ENCODE data around the gene KIAA1549. TPM values are rescaled to one million over a fixed set of nuclear protein-coding genes. Genes with fewer than 3 reads are reported as not detected.
"Not testable (repeated sequence)": the region's sequence is repeated elsewhere in the genome, so short reads cannot be mapped to it uniquely, and the experiment has no call there.

The KIAA1549 gene
- total RNA-seq, 1 donor from 2014 or later: 6.3 TPM

GRCh38 chr7:138811327-138811726 is 169.9 kb downstream of the KIAA1549 start:
- DNase-seq (ENCODE audit: low spot score): not testable (repeated sequence)

GRCh38 chr7:138809346-138809745 is 171.8 kb downstream of the KIAA1549 start:
- DNase-seq (ENCODE audit: low spot score): no peak

- DNase-seq (ENCODE audit: low spot score): no peak
Measured at GRCh38 chr7:138804618-138805017, 176.6 kb downstream of the KIAA1549 start.

GRCh38 chr7:138802706-138803105 is 178.5 kb downstream of the KIAA1549 start:
- no peak for DNase-seq (ENCODE audit: low spot score)

GRCh38 chr7:138801256-138801655 is 179.9 kb downstream of the KIAA1549 start:
- DNase-seq (ENCODE audit: low spot score): no peak

GRCh38 chr7:138799336-138800000 is 181.7 kb downstream of the KIAA1549 start:
- DNase-seq (ENCODE audit: low spot score): no peak

- DNase-seq (ENCODE audit: low spot score): no peak
Measured at GRCh38 chr7:138798836-138799235, 182.4 kb downstream of the KIAA1549 start.

- DNase-seq (ENCODE audit: low spot score): no peak
Measured at GRCh38 chr7:138797715-138798320, 183.4 kb downstream of the KIAA1549 start, which contains the start of the genes ATP6V0A4 and TMEM213. Gene ATP6V0A4 (minus strand): TSS chr7:138798196. CDS start chr7:138771247, 26,949 bp downstream. Gene TMEM213 (plus strand): TSS chr7:138797994. CDS start chr7:138798105, 111 bp downstream.

GRCh38 chr7:138797046-138797445 is 184.1 kb downstream of the KIAA1549 start:
- DNase-seq (ENCODE audit: low spot score): not testable (repeated sequence)

GRCh38 chr7:138796038-138796615 is 185.1 kb downstream of the KIAA1549 start:
- no peak for DNase-seq (ENCODE audit: low spot score)

GRCh38 chr7:138785587-138786437 is 195.4 kb downstream of the KIAA1549 start:
- DNase-seq (ENCODE audit: low spot score): no peak

- DNase-seq (ENCODE audit: low spot score): no peak
Measured at GRCh38 chr7:138784692-138785091, 196.5 kb downstream of the KIAA1549 start.

Other genes with a start within 250 kb of the KIAA1549 start
- gene TMEM213, start 183.4 kb downstream of the KIAA1549 start, total RNA-seq: not detected
- 1.2 TPM for gene ATP6V0A4, start 183.2 kb downstream of the KIAA1549 start, total RNA-seq
- 16.2 TPM for gene ZC3HAV1L, start 54.7 kb upstream of the KIAA1549 start, total RNA-seq
- gene ZC3HAV1, start 128.3 kb upstream of the KIAA1549 start, total RNA-seq: 30.0 TPM
- gene UBN2, start 249.8 kb upstream of the KIAA1549 start, total RNA-seq: 36.1 TPM

Measured in ureter (tissue), 1 donor.